PC-9 (cell line): ENCODE results near the gene CASP3. TPM values are rescaled to one million over a fixed set of nuclear protein-coding genes. Genes with fewer than 3 reads are reported as not detected.
"Not testable (repeated sequence)": the region's sequence is repeated elsewhere in the genome, so short reads cannot be mapped to it uniquely, and the experiment has no call there.

ENCODE experiments used
- BruUV-seq: library from RNA; stranded (reverse); fragments of 400-500 nt; replicated peaks from 2 replicates; lab custom pipeline; 2021; lab: Mats Ljungman, UMichigan
- CTCF ChIA-PET: fragments of 300-600 bp; sonication (Branson Sonifier 250); formaldehyde crosslinking; loops from one replicate; lab custom pipeline; 2022; ENCODE audit warnings: antibody characterized with exemption; lab: Charles Lee
- POLR2A ChIA-PET: fragments of 300-600 bp; sonication (Branson Sonifier 250); formaldehyde crosslinking; loops from one replicate; lab custom pipeline; 2022; ENCODE audit warnings: antibody characterized with exemption; ENCODE audit not compliant: unreplicated experiment; lab: Charles Lee
- DNase-seq, 2 experiments: peaks; one replicate each; pipeline versions ENCODE4 v3.0.0 to v3.0.0-alpha.2; 2015 to 2022; ENCODE audit warnings: mixed read lengths in 1 of 2
- H2AFZ ChIP-seq: fragments of 200-600 bp; sonication (generic); 2 replicates; pipeline ENCODE4 v1.8.1; 2017; ENCODE audit warnings: antibody characterized with exemption
- H3F3A ChIP-seq: fragments of 200-600 bp; sonication (generic); 2 replicates; pipeline ENCODE4 v1.8.1; 2017; ENCODE audit warnings: antibody characterized with exemption, mild to moderate bottlenecking, low read depth; ENCODE audit not compliant: insufficient read depth
- H3K27ac ChIP-seq: fragments of 200-600 bp; sonication (generic); 2 replicates; pipeline ENCODE4 v1.6.1; 2016; ENCODE audit warnings: mixed run types
- H3K27me3 ChIP-seq: fragments of 200-600 bp; sonication (generic); 2 replicates; pipeline ENCODE4 v1.6.1; 2016; ENCODE audit warnings: low read depth, mixed run types; ENCODE audit not compliant: insufficient read depth
- H3K36me3 ChIP-seq: fragments of 200-600 bp; sonication (generic); 2 replicates; pipeline ENCODE4 v1.6.1; 2016; ENCODE audit warnings: low read depth, mixed run types
- H3K4me1 ChIP-seq: fragments of 200-600 bp; sonication (generic); replicated peaks from 2 replicates; pipeline ENCODE4 v1.6.1; 2016; ENCODE audit warnings: mixed run types; ENCODE audit not compliant: insufficient read depth
- H3K4me2 ChIP-seq: fragments of 200-600 bp; sonication (generic); 2 replicates; pipeline ENCODE4 v1.6.1; 2017; ENCODE audit warnings: mixed run types
- H3K4me3 ChIP-seq: fragments of 200-600 bp; sonication (generic); 2 replicates; pipeline ENCODE4 v1.6.1; 2016; ENCODE audit warnings: mixed run types
- H3K79me2 ChIP-seq: fragments of 200-600 bp; sonication (generic); 2 replicates; pipeline ENCODE4 v1.6.1; 2017; ENCODE audit warnings: low read depth, mixed run types
- H3K9me2 ChIP-seq: fragments of 200-600 bp; sonication (generic); 2 replicates; pipeline ENCODE4 v1.8.1; 2017; ENCODE audit warnings: mild to moderate bottlenecking; ENCODE audit not compliant: insufficient read depth
- H3K9me3 ChIP-seq: fragments of 200-600 bp; sonication (generic); 2 replicates; pipeline ENCODE4 v1.8.1; 2016; ENCODE audit warnings: low read depth; ENCODE audit not compliant: insufficient read depth
- H4K20me1 ChIP-seq: fragments of 200-600 bp; sonication (generic); 2 replicates; pipeline ENCODE4 v1.8.1; 2017; ENCODE audit not compliant: insufficient read depth
- EZH2 ChIP-seq: fragments of 200-600 bp; sonication (generic); IDR thresholded peaks from 2 replicates; pipeline ENCODE4 v1.8.0; 2017; ENCODE audit warnings: antibody characterized with exemption, low read depth
- intact Hi-C: fragments of 100-400 bp; cut with micrococcal nuclease; formaldehyde crosslinking; loops from one replicate; pipeline ENCODE4 v1.10.0; 2022; ENCODE audit not compliant: unreplicated experiment
- total RNA-seq: library from RNA; stranded (reverse); gene quantifications from 2 replicates; pipeline ENCODE4 v1.2.3, GENCODE V29; 2021
- TF ChIP-seq, protein P1 (sequence below): fragments of 200-600 bp; sonication (generic); conservative IDR thresholded peaks from 2 replicates; pipeline ENCODE4 v1.6.1; 2017; ENCODE audit warnings: mixed run types, antibody characterized with exemption, mild to moderate bottlenecking, moderate library complexity

Gene CASP3
- total RNA-seq, 1 experiment from 2014 or later = 35.7 TPM

GRCh38 chr4:184624972-184625554 lies 24.2 kb downstream of the CASP3 start:
- H3K9me3 ChIP-seq = no peaks in the 10 kb centered on the region
- no TSS peak for BruUV-seq
- H3K9me2 ChIP-seq = no peaks in the 10 kb centered on the region
- CTCF ChIA-PET = no interaction called here
- DNase-seq = no peak
- H2AFZ ChIP-seq = no peak overlapping the region
- H3K36me3 ChIP-seq = no peaks in the 10 kb centered on the region
- no peaks in the 10 kb centered on the region for H3F3A ChIP-seq
- no peak for TF ChIP-seq EZH2
- TF ChIP-seq, protein P1, sequence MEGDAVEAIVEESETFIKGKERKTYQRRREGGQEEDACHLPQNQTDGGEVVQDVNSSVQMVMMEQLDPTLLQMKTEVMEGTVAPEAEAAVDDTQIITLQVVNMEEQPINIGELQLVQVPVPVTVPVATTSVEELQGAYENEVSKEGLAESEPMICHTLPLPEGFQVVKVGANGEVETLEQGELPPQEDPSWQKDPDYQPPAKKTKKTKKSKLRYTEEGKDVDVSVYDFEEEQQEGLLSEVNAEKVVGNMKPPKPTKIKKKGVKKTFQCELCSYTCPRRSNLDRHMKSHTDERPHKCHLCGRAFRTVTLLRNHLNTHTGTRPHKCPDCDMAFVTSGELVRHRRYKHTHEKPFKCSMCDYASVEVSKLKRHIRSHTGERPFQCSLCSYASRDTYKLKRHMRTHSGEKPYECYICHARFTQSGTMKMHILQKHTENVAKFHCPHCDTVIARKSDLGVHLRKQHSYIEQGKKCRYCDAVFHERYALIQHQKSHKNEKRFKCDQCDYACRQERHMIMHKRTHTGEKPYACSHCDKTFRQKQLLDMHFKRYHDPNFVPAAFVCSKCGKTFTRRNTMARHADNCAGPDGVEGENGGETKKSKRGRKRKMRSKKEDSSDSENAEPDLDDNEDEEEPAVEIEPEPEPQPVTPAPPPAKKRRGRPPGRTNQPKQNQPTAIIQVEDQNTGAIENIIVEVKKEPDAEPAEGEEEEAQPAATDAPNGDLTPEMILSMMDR = no peak
- H3K27ac ChIP-seq = no peak overlapping the region
- H3K4me2 ChIP-seq = no peak overlapping the region
- H3K79me2 ChIP-seq = no peaks in the 10 kb centered on the region
- no peak overlapping the region for H3K4me3 ChIP-seq
- intact Hi-C loops = no loop called here
- POLR2A ChIA-PET = no interaction called here
- H3K4me1 ChIP-seq = peaks cover 9% of the 10 kb centered on the region; the same call in 1 of the 2 replicates
- H4K20me1 ChIP-seq = no peaks in the 10 kb centered on the region
- no peaks in the 10 kb centered on the region for H3K27me3 ChIP-seq

- H3K4me1 ChIP-seq, H3F3A ChIP-seq, H3K79me2 ChIP-seq, CTCF ChIA-PET, H3K4me3 ChIP-seq, H4K20me1 ChIP-seq, H2AFZ ChIP-seq, H3K27me3 ChIP-seq, H3K9me2 ChIP-seq, H3K9me3 ChIP-seq, DNase-seq, H3K27ac ChIP-seq, H3K36me3 ChIP-seq, BruUV-seq, intact Hi-C loops, POLR2A ChIA-PET, H3K4me2 ChIP-seq: not testable (repeated sequence)
These were observed 24.7 kb downstream of the CASP3 start for GRCh38 chr4:184624504-184624903.

DNA sequence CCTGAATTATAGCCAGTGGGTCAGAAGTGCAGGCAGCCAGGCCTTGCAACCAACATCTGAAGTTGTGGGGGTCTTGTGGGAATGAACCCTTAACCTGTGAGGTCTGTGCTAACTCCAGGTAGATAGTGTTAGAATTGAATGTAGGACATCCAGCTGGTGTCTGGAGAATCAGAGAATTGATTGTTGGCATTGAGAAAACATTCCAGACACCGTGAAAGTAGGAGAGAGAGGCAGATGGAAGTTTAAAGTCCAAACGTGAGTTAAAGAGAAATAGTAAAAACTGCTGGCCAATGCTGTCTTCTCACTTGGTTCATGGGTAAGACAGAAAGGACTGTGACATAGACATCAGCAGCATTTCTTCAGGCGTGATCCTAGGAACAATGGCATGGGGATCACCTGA lies 27.7 kb downstream of the CASP3 start:
- H3K27me3 ChIP-seq = no peaks in the 10 kb centered on the region
- ChIA-PET CTCF (no interaction called here), POLR2A (no interaction called here)
- no peak overlapping the region for H3K4me2 ChIP-seq
- H2AFZ ChIP-seq = no peak overlapping the region
- H3K4me3 ChIP-seq = no peak overlapping the region
- peaks cover 7% of the 10 kb centered on the region; the same call in 1 of the 2 replicates for H3K4me1 ChIP-seq
- no TSS peak for BruUV-seq
- no peaks in the 10 kb centered on the region for H3F3A ChIP-seq
- no peaks in the 10 kb centered on the region for H3K79me2 ChIP-seq
- DNase-seq = no peak
- no peaks in the 10 kb centered on the region for H3K9me2 ChIP-seq
- H4K20me1 ChIP-seq = no peaks in the 10 kb centered on the region
- H3K36me3 ChIP-seq = no peaks in the 10 kb centered on the region
- H3K9me3 ChIP-seq = no peaks in the 10 kb centered on the region
- H3K27ac ChIP-seq = no peak overlapping the region
- TF ChIP-seq, protein P1 = no peak
- TF ChIP-seq EZH2 = no peak
- intact Hi-C loops = no loop called here
